ENCODE results near the gene CCDC170.
"Not testable (repeated sequence)": the region's sequence is repeated elsewhere in the genome, so short reads cannot be mapped to it uniquely, and the experiment has no call there.

Gene CCDC170

DNA sequence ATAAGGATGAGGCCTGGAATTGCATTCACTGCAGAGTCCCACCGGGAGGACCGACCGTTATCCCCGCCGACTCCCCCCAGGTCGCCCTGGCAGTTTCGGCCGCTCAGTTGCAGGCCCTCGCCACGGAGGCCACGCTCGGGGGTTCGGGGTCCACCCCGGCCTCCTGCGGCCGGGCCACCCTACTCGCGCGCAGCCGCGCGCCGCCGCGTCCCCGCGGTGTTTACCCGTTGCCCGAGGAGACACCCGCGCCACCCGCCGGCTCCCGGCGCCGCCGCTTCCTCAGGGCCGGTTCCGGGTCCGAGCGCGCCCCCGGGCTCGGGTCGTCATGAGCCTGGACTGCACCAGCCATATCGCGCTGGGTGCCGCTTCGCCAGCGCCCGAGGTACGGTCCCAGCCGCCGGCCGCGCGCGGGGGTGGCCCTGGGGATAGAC is at the start of gene CCDC170:
Gene CCDC170, plus strand, starts transcription at position 214 of the 431 bp plus-strand sequence. Its CDS starts 112 bp downstream, at position 326.
- no peak for DNase-seq (ENCODE audit: extremely low read depth, low read depth)
- H3K4me3 ChIP-seq (replicated peaks; ENCODE audit: low read depth, low read length), result peak within 1 kb of the TSS; percentile 62
- TF ChIP-seq CTCF (IDR thresholded peaks at IDR 0.05; ENCODE audit: low read depth, low read length, missing control alignments), result no peak

DNA sequence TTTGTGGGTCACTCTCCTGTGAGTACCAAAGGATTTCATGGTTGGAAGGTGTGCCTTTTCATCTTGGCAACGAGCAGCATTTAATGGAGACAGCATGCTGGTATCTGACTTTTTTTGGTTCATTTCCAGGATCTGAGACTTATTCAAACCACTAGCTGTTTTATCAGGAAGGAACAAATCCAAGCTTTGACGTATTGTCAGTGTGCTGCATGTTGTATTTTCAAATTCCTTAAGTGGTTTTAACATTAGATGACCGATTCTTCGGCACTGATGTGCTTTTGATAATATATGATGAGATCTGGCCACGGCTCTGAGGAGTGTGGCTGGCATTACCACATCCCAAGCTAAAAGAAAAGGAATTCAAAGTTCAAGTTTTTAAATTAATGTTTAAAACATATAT is 48.3 kb upstream of the CCDC170 start:
- no peak overlapping the region for H3K4me3 ChIP-seq (replicated peaks; ENCODE audit: low read depth, low read length)
- DNase-seq (ENCODE audit: extremely low read depth, low read depth), result no peak
- no peak for TF ChIP-seq CTCF (IDR thresholded peaks at IDR 0.05; ENCODE audit: low read depth, low read length, missing control alignments)

GRCh38 chr6:151447237-151447636 is 46.6 kb upstream of the CCDC170 start:
- no peak for DNase-seq (ENCODE audit: extremely low read depth, low read depth)
- H3K4me3 ChIP-seq (replicated peaks; ENCODE audit: low read depth, low read length), result no peak overlapping the region
- TF ChIP-seq CTCF (IDR thresholded peaks at IDR 0.05; ENCODE audit: low read depth, low read length, missing control alignments), result no peak

DNA sequence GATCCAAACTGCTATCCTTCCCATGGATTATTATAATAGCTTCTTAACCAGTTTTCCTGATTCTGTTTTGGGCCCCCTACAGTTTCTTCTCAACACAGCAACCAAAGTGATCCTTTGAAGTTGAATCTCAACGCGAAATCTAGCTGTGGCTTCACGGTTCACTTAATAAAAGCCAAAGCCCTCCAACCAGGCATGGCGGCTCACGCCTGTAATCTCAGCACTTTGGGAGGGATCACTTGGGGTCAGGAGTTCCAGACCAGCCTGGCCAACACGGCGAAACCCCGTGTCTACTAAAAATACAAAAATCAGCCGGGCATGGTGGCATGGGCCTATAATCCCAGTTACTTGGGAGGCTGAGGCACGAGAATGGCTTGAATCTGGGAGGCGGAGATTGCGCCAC is 45.2 kb upstream of the CCDC170 start:
- no peak overlapping the region for H3K4me3 ChIP-seq (replicated peaks; ENCODE audit: low read depth, low read length)
- DNase-seq (ENCODE audit: extremely low read depth, low read depth), result no peak
- TF ChIP-seq CTCF (IDR thresholded peaks at IDR 0.05; ENCODE audit: low read depth, low read length, missing control alignments), result no peak

GRCh38 chr6:151450928-151451327 is 42.9 kb upstream of the CCDC170 start:
- not testable (repeated sequence) for DNase-seq (ENCODE audit: extremely low read depth, low read depth)
- H3K4me3 ChIP-seq (replicated peaks; ENCODE audit: low read depth, low read length), result peak overlapping the region; percentile 98

DNA sequence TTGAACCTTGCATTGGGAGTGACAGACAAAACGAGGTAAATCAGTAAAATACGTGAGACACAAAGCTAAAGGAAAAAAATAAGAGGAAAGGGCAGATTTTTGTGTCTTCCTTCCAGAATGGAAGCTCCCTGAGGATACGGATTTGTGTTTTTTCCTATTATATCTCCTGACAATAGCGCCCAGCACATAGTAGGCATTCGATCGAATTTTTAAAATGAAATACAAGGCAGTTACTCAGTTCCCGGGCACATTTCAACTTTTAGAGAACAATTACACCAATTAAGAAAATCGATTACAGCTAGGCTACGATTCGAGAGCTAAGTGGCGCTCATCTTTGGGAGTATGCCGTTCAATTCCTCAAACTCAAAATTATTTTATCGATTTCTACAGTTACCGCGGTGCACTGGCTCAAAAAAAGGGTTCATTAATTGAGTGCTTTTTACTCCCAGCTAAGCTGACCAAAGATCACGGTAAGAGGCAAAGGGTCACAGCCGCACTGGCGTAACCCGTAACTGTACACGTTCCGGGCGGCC is 42.3 kb upstream of the CCDC170 start:
- TF ChIP-seq CTCF (IDR thresholded peaks at IDR 0.05; ENCODE audit: low read depth, low read length, missing control alignments), result no peak
- no peak for DNase-seq (ENCODE audit: extremely low read depth, low read depth)
- peak overlapping the region; percentile 98 for H3K4me3 ChIP-seq (replicated peaks; ENCODE audit: low read depth, low read length)

GRCh38 chr6:151451950-151452749 is 41.7 kb upstream of the CCDC170 start, which contains the start of gene RMND1:
RMND1 (minus strand) TSS chr6:151452126; CDS start chr6:151445811, 6,315 bp downstream.
- TF ChIP-seq CTCF (IDR thresholded peaks at IDR 0.05; ENCODE audit: low read depth, low read length, missing control alignments), result no peak
- peak within 1 kb of the TSS; percentile 98 for H3K4me3 ChIP-seq (replicated peaks; ENCODE audit: low read depth, low read length)
- DNase-seq (ENCODE audit: extremely low read depth, low read depth), result peak; percentile 99

Measured in HFF-Myc (cell line).